Measurements from ENCODE around the gene RFX2. TPM values are rescaled to one million over a fixed set of nuclear protein-coding genes. Genes with fewer than 3 reads are reported as not detected.

The RFX2 gene
- total RNA-seq, 1 donor from 2014 or later: 3.2 TPM

GRCh38 chr19:6141217-6141616, 30.9 kb upstream of the RFX2 start:
- no peak overlapping the region for H3K4me3 Mint-ChIP-seq (ENCODE audit: unreplicated experiment)

GRCh38 chr19:6138511-6138910, 28.2 kb upstream of the RFX2 start:
- DNase-seq (ENCODE audit: low read depth) (no peak), FAIRE-seq (no peak)
- Histone ChIP-seq H3K9me3 (ENCODE audit: insufficient read depth, low read depth, low read length) (no peaks in the 10 kb centered on the region), H3K4me1 (ENCODE audit: insufficient read depth, low read length) (no peaks in the 10 kb centered on the region), H3K4me3 (ENCODE audit: insufficient read depth, low read depth, low read length) (no peak overlapping the region), H4K20me1 (ENCODE audit: insufficient read depth, low read length) (no peaks in the 10 kb centered on the region), H3K79me2 (ENCODE audit: insufficient read depth, low read length) (no peaks in the 10 kb centered on the region), H2AFZ (ENCODE audit: low read depth, low read length) (no peak overlapping the region), H3K36me3 (ENCODE audit: insufficient read depth, low read length) (no peaks in the 10 kb centered on the region), H3K4me2 (ENCODE audit: low read length) (no peak overlapping the region), H3K27me3 (ENCODE audit: insufficient read depth, low read length) (no peaks in the 10 kb centered on the region), H3K27ac (ENCODE audit: low read depth, low read length) (no peak overlapping the region), H3K9ac (ENCODE audit: low read length) (no peak overlapping the region)
- Mint-ChIP-seq H3K9me3 (ENCODE audit: unreplicated experiment) (peaks cover 8% of the 10 kb centered on the region), H3K4me1 (ENCODE audit: low read depth, unreplicated experiment) (no peaks in the 10 kb centered on the region), H3K4me3 (ENCODE audit: unreplicated experiment) (no peak overlapping the region), H3K27ac (ENCODE audit: unreplicated experiment) (no peak overlapping the region), H3K27me3 (ENCODE audit: low read depth, unreplicated experiment) (no peaks in the 10 kb centered on the region), H3K36me3 (ENCODE audit: low read depth, unreplicated experiment) (no peaks in the 10 kb centered on the region)
- TF ChIP-seq EZH2 (IDR thresholded peaks at IDR 0.05; ENCODE audit: insufficient read depth, low read length): no peak
- no peak for TF ChIP-seq CTCF (IDR thresholded peaks at IDR 0.05; ENCODE audit: insufficient read depth, low read depth, low read length)

More at GRCh38 chr19:6141217-6141616, 30.9 kb upstream of the RFX2 start:
- H3K9me3 Mint-ChIP-seq (ENCODE audit: unreplicated experiment): peaks cover 8% of the 10 kb centered on the region
- H3K27me3 Mint-ChIP-seq (ENCODE audit: low read depth, unreplicated experiment): peaks cover 2% of the 10 kb centered on the region
- Histone ChIP-seq H4K20me1 (ENCODE audit: insufficient read depth, low read length) (no peaks in the 10 kb centered on the region), H3K9me3 (ENCODE audit: insufficient read depth, low read depth, low read length) (no peaks in the 10 kb centered on the region), H3K36me3 (ENCODE audit: insufficient read depth, low read length) (no peaks in the 10 kb centered on the region), H3K27me3 (ENCODE audit: insufficient read depth, low read length) (no peaks in the 10 kb centered on the region), H2AFZ (ENCODE audit: low read depth, low read length) (no peak overlapping the region), H3K79me2 (ENCODE audit: insufficient read depth, low read length) (no peaks in the 10 kb centered on the region), H3K9ac (ENCODE audit: low read length) (no peak overlapping the region), H3K27ac (ENCODE audit: low read depth, low read length) (no peak overlapping the region), H3K4me3 (ENCODE audit: insufficient read depth, low read depth, low read length) (no peak overlapping the region), H3K4me2 (ENCODE audit: low read length) (no peak overlapping the region), H3K4me1 (ENCODE audit: insufficient read depth, low read length) (no peaks in the 10 kb centered on the region)
- no peaks in the 10 kb centered on the region for H3K4me1 Mint-ChIP-seq (ENCODE audit: low read depth, unreplicated experiment)
- FAIRE-seq (no peak), DNase-seq (ENCODE audit: low read depth) (no peak)
- TF ChIP-seq EZH2 (IDR thresholded peaks at IDR 0.05; ENCODE audit: insufficient read depth, low read length): no peak
- TF ChIP-seq CTCF (IDR thresholded peaks at IDR 0.05; ENCODE audit: insufficient read depth, low read depth, low read length): no peak
- no peaks in the 10 kb centered on the region for H3K36me3 Mint-ChIP-seq (ENCODE audit: low read depth, unreplicated experiment)
- H3K27ac Mint-ChIP-seq (ENCODE audit: unreplicated experiment): no peak overlapping the region

GRCh38 chr19:6138066-6138465, 27.8 kb upstream of the RFX2 start:
- H3K36me3 Mint-ChIP-seq (ENCODE audit: low read depth, unreplicated experiment): no peaks in the 10 kb centered on the region
- no peak overlapping the region for H2AFZ ChIP-seq (ENCODE audit: low read depth, low read length)
- no peak overlapping the region for H3K4me2 ChIP-seq (ENCODE audit: low read length)

More at GRCh38 chr19:6138066-6138465, 27.8 kb upstream of the RFX2 start:
- Histone ChIP-seq H3K36me3 (ENCODE audit: insufficient read depth, low read length) (no peaks in the 10 kb centered on the region), H3K9me3 (ENCODE audit: insufficient read depth, low read depth, low read length) (no peaks in the 10 kb centered on the region), H3K79me2 (ENCODE audit: insufficient read depth, low read length) (no peaks in the 10 kb centered on the region), H4K20me1 (ENCODE audit: insufficient read depth, low read length) (no peaks in the 10 kb centered on the region), H3K27me3 (ENCODE audit: insufficient read depth, low read length) (no peaks in the 10 kb centered on the region), H3K4me3 (ENCODE audit: insufficient read depth, low read depth, low read length) (no peak overlapping the region), H3K9ac (ENCODE audit: low read length) (no peak overlapping the region), H3K4me1 (ENCODE audit: insufficient read depth, low read length) (no peaks in the 10 kb centered on the region), H3K27ac (ENCODE audit: low read depth, low read length) (no peak overlapping the region)
- Mint-ChIP-seq H3K27me3 (ENCODE audit: low read depth, unreplicated experiment) (no peaks in the 10 kb centered on the region), H3K4me3 (ENCODE audit: unreplicated experiment) (no peak overlapping the region), H3K4me1 (ENCODE audit: low read depth, unreplicated experiment) (no peaks in the 10 kb centered on the region), H3K27ac (ENCODE audit: unreplicated experiment) (no peak overlapping the region), H3K9me3 (ENCODE audit: unreplicated experiment) (peaks cover 8% of the 10 kb centered on the region)
- DNase-seq (ENCODE audit: low read depth) (no peak), FAIRE-seq (no peak)
- no peak for TF ChIP-seq CTCF (IDR thresholded peaks at IDR 0.05; ENCODE audit: insufficient read depth, low read depth, low read length)
- TF ChIP-seq EZH2 (IDR thresholded peaks at IDR 0.05; ENCODE audit: insufficient read depth, low read length): no peak
